Measurements from ENCODE around the gene MAOA. TPM values are rescaled to one million over a fixed set of nuclear protein-coding genes. Genes with fewer than 3 reads are reported as not detected.

Gene MAOA
- total RNA-seq, 2 donors from 2014 or later: 47.1 to 118 TPM

DNA sequence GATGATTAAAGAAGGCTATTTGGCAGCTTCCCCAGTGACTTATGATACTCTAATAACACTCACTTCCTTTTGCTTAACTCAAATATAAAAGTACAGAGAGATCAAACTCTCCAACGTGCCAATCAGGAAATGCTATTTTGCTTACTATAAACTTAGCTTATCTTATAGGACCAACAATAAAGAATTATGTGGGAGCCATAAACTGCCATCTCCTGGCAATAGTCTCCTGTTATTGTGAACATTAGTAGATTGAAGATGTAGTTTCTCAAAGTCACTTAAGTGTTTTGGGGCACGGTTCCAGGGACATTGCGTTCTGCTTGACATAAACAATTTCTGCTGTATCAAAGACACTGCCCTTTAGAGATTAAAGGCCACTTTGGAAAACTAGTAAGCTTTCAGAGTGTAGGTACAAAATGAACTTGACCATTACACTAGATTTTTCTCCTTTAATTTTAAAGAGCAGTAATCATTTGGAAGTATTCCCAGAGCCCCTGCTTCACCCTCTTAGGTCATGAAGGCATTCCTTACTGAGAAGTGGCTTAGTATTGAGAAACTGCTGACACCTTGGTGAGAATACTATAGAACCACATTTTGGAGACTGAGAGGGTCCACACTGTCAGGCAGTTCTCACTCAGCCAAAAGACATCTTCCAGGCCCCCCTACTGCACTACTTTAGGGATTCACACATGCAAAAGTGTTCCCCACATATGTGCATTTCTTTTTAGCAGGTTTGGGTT is 51.9 kb downstream of the MAOA start:
- WGBS, 2 donors: 6 to 9% methylated on average over 3 of the region's 3 CpGs

DNA sequence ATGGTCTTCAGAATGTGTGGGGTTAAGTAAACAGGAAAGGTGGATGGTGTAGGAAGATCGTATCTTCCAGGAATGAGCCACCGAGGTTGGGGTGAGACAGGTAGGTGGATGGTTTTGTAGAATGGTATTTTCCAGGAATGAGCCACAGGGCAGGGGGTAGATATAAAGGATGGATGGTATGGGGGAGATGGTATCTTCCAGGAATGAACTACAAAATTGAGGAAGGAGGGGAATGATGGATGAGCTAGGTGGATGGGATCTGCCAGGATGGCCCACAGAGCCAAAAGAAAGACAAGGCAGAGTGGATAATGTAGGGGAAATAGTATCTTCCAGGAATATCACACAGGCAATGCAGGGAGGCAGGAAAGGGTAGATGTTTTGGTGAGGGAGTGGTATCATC is 60.0 kb downstream of the MAOA start:
- WGBS, 2 donors: 98 to 100% methylated on average over 2 of the region's 2 CpGs
- no peak for DNase-seq
- H3K4me3 ChIP-seq: no peak overlapping the region
- no peaks in the 10 kb centered on the region for H3K4me1 ChIP-seq
- no peaks in the 10 kb centered on the region for H3K36me3 ChIP-seq (replicated peaks in 1 of 2; ENCODE audit: insufficient read depth in 1 of 2, low read depth in 2 of 2)
- H3K27ac ChIP-seq: no peak overlapping the region
- no peaks in the 10 kb centered on the region for H3K27me3 ChIP-seq
- intact Hi-C loops (cut with DNase I): no loop called here
- H3K9me3 ChIP-seq: no peaks in the 10 kb centered on the region
- no peak for TF ChIP-seq POLR2A (IDR thresholded peaks at IDR 0.05)
- TF ChIP-seq, protein P1, sequence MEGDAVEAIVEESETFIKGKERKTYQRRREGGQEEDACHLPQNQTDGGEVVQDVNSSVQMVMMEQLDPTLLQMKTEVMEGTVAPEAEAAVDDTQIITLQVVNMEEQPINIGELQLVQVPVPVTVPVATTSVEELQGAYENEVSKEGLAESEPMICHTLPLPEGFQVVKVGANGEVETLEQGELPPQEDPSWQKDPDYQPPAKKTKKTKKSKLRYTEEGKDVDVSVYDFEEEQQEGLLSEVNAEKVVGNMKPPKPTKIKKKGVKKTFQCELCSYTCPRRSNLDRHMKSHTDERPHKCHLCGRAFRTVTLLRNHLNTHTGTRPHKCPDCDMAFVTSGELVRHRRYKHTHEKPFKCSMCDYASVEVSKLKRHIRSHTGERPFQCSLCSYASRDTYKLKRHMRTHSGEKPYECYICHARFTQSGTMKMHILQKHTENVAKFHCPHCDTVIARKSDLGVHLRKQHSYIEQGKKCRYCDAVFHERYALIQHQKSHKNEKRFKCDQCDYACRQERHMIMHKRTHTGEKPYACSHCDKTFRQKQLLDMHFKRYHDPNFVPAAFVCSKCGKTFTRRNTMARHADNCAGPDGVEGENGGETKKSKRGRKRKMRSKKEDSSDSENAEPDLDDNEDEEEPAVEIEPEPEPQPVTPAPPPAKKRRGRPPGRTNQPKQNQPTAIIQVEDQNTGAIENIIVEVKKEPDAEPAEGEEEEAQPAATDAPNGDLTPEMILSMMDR (IDR thresholded peaks at IDR 0.05): no peak
- no peak for ATAC-seq

More for the DNA sequence above, 51.9 kb downstream of the MAOA start:
- Histone ChIP-seq H3K36me3 (replicated peaks in 1 of 2; ENCODE audit: insufficient read depth in 1 of 2, low read depth in 2 of 2) (no peaks in the 10 kb centered on the region), H3K4me1 (peaks cover 32% of the 10 kb centered on the region), H3K9me3 (no peaks in the 10 kb centered on the region), H3K27me3 (no peaks in the 10 kb centered on the region), H3K27ac (peak overlapping the region; percentile 52 to 71 (median 64)), H3K4me3 (no peak overlapping the region)
- intact Hi-C loops (cut with DNase I): no loop called here
- TF ChIP-seq, protein P1 (IDR thresholded peaks at IDR 0.05): no peak
- DNase-seq: peak; percentile 59 to 82 (median 75)
- ATAC-seq: peak; percentile 71

DNA sequence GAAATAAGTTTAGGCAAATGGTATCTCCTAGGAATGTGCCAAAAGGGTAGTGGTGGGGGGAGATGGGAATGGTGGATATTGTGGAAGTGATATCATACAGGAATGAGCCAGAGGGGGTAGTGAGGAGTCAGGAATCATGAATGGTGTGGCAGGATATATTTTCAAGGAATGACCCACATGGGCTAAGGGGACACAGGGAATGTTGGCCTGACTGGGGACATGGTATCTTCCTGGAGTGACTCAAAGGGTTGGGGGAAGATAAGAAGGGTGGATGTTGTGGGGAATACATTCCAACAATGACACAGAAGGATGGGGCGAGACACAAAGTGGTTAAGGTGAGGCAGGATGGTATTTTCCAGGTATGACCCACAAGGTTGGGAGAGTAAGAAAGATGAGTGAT is 60.6 kb downstream of the MAOA start:
- Histone ChIP-seq H3K27me3 (no peaks in the 10 kb centered on the region), H3K27ac (no peak overlapping the region), H3K36me3 (replicated peaks in 1 of 2; ENCODE audit: insufficient read depth in 1 of 2, low read depth in 2 of 2) (no peaks in the 10 kb centered on the region), H3K9me3 (no peaks in the 10 kb centered on the region), H3K4me3 (no peak overlapping the region), H3K4me1 (no peaks in the 10 kb centered on the region)
- TF ChIP-seq POLR2A (IDR thresholded peaks at IDR 0.05): no peak
- TF ChIP-seq, protein P1 (IDR thresholded peaks at IDR 0.05): no peak
- WGBS, 2 donors: 94 to 100% methylated on average over 1 of the region's 1 CpG
- intact Hi-C loops (cut with DNase I): no loop called here
- DNase-seq: no peak
- ATAC-seq: no peak

DNA sequence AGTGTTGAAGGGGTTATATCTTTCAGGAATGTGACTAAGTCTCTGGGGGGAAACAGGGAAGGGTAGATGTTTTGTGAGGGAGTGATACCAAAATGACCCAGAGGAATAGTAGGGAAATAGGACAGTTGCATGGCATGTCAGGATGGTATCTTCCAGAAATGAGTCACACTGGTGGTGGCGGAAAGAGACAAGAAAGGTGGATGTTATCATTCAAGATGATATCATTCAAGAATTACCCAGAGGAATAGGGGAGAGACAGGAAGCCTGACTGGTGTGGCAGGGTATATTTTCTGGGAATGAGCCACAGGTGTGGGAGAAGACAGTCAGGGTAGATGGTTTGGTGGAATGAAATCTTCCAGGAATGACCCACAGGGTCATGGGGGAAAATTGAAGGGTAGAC is 61.1 kb downstream of the MAOA start:
- no peaks in the 10 kb centered on the region for H3K36me3 ChIP-seq (replicated peaks in 1 of 2; ENCODE audit: insufficient read depth in 1 of 2, low read depth in 2 of 2)
- H3K27ac ChIP-seq: no peak overlapping the region
- H3K4me1 ChIP-seq: no peaks in the 10 kb centered on the region
- H3K4me3 ChIP-seq: no peak overlapping the region
- 83 to 92% methylated on average over 1 of the region's 1 CpG for WGBS, 2 donors
- no peaks in the 10 kb centered on the region for H3K27me3 ChIP-seq
- intact Hi-C loops (cut with DNase I): no loop called here
- DNase-seq (no peak), ATAC-seq (no peak)
- no peaks in the 10 kb centered on the region for H3K9me3 ChIP-seq
- TF ChIP-seq POLR2A (IDR thresholded peaks at IDR 0.05): no peak
- TF ChIP-seq, protein P1 (IDR thresholded peaks at IDR 0.05): no peak

DNA sequence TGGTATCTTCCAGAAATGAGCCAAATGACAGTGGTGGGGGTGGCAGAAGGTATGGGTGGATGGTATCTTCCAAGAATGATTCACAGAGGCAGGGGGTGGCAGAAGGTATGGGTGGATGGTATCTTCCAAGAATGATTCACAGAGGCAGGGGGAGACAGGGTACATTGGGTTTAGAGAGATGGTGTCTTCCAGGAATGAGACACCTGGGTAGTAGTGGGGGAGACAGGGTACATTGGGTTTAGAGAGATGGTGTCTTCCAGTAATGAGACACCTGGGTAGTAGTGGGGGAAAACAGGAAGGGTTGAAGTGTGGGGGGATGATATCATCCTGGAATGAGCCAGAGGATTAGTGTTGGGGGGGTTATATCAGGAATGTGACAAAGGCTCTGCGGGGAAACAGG is 62.0 kb downstream of the MAOA start:
- Histone ChIP-seq H3K27me3 (no peaks in the 10 kb centered on the region), H3K4me3 (no peak overlapping the region)

More for the DNA sequence above, 62.0 kb downstream of the MAOA start:
- ATAC-seq (no peak), DNase-seq (no peak)
- H3K4me1 ChIP-seq: no peaks in the 10 kb centered on the region
- no peak overlapping the region for H3K27ac ChIP-seq
- no peaks in the 10 kb centered on the region for H3K36me3 ChIP-seq (replicated peaks in 1 of 2; ENCODE audit: insufficient read depth in 1 of 2, low read depth in 2 of 2)
- H3K9me3 ChIP-seq: no peaks in the 10 kb centered on the region
- WGBS, 2 donors: 95 to 100% methylated on average over 1 of the region's 1 CpG
- TF ChIP-seq, protein P1 (IDR thresholded peaks at IDR 0.05): no peak
- no peak for TF ChIP-seq POLR2A (IDR thresholded peaks at IDR 0.05)
- intact Hi-C loops (cut with DNase I): no loop called here
